Esophagus squamous epithelium (tissue), 5 donors: ENCODE measurements around the gene VWA3A. TPM values are rescaled to one million over a fixed set of nuclear protein-coding genes. Genes with fewer than 3 reads are reported as not detected.

Source experiments
- DNase-seq: peaks from one replicate; lab custom pipeline; 2025; lab: John Stamatoyannopoulos, UW
- H3K27ac ChIP-seq, 4 donors: fragments of 200-600 bp; sonication (generic); one replicate each; pipeline ENCODE4 v1.5.1; 2016 to 2019; ENCODE audit warnings: mild to moderate bottlenecking in 1 of 4
- H3K27me3 ChIP-seq, 4 donors: fragments of 200-600 bp; sonication (generic); 1 replicate in 3 of 4; 2 replicates in 1 of 4; pipeline versions ENCODE4 v1.5.1 to v1.6.0; 2017 to 2021; ENCODE audit warnings: antibody characterized with exemption in 1 of 4
- H3K36me3 ChIP-seq, 3 donors: fragments of 200-600 bp; sonication (generic); one replicate each; pipeline ENCODE4 v1.5.1; 2016 to 2019
- H3K4me1 ChIP-seq, 3 donors: fragments of 200-600 bp; sonication (generic); one replicate each; pipeline ENCODE4 v1.5.1; 2017 to 2019
- H3K4me3 ChIP-seq, 4 donors: fragments of 200-600 bp; sonication (generic); 1 replicate in 3 of 4; 2 replicates in 1 of 4; pipeline ENCODE4 v1.5.1; 2016 to 2019; ENCODE audit warnings: mild to moderate bottlenecking in 2 of 4, moderate library complexity in 1 of 4
- H3K9me3 ChIP-seq, 3 donors: fragments of 200-600 bp; sonication (generic); one replicate each; pipeline ENCODE4 v1.5.1; 2016 to 2019
- CTCF ChIP-seq, 6 experiments: fragments of 450-650 bp in 4 of 6; fragments of 200-600 bp in 2 of 6; sonication (generic) in 2 of 6; IDR thresholded peaks; one replicate each; pipeline ENCODE4 v1.5.1; 2016 to 2019; ENCODE audit warnings: antibody characterized with exemption in 6 of 6, mild to moderate bottlenecking in 4 of 6, moderate library complexity in 4 of 6
- POLR2A ChIP-seq, 4 donors: fragments of 450-650 bp; IDR thresholded peaks; one replicate each; pipeline ENCODE4 v1.6.1; 2017; ENCODE audit warnings: antibody characterized with exemption in 4 of 4, mild to moderate bottlenecking in 4 of 4, moderate library complexity in 3 of 4
- WGBS, 2 donors: methylation state at CpG; one replicate each; pipeline ENCODE4 v1.1.5; 2018; 5-methylcytosine and 5-hydroxymethylcytosine counted together
- intact Hi-C: fragments of 100-400 bp; cut with DNase I; formaldehyde crosslinking; loops from one replicate; pipeline ENCODE4 v1.15.0; 2022
- total RNA-seq, 4 donors: library from RNA; depleted of rRNA; stranded (reverse); fragments of >200 nt; gene quantifications; one replicate each; pipeline ENCODE4 v1.1.0, GENCODE V29; 2016
- donor health status: DM: yes; HTN: yes; CAD: no.

The VWA3A gene
- total RNA-seq, 4 donors from 2014 or later, result not detected

- H3K27ac ChIP-seq, result no peak overlapping the region
- DNase-seq, result no peak
- no peaks in the 10 kb centered on the region for H3K36me3 ChIP-seq
- intact Hi-C loops, result loop anchor here (5.0 to 10.0 kb wide), 2 partner anchors 192 to 239 kb away; no protein-coding TSS in a partner anchor
- no peak for TF ChIP-seq CTCF (IDR thresholded peaks at IDR 0.05)
- TF ChIP-seq POLR2A (IDR thresholded peaks at IDR 0.05), result no peak
- no peak overlapping the region for H3K4me3 ChIP-seq
- H3K4me1 ChIP-seq, result peaks cover 13 to 24% (median 15%) of the 10 kb centered on the region in 3 donors
- no peaks in the 10 kb centered on the region for H3K27me3 ChIP-seq
- H3K9me3 ChIP-seq, result no peaks in the 10 kb centered on the region
- 78 to 86% methylated on average over 3 of the region's 3 CpGs for whole genome bisulfite sequencing, 2 donors
Observed at GRCh38 chr16:22186517-22186916, 94.2 kb downstream of the VWA3A start.

- Histone ChIP-seq H3K9me3 (no peaks in the 10 kb centered on the region), H3K36me3 (no peaks in the 10 kb centered on the region), H3K27me3 (no peaks in the 10 kb centered on the region), H3K27ac (peak overlapping the region in 3 of 4 donors; percentile 96 to 99 (median 99)), H3K4me1 (peaks cover 19 to 41% (median 28%) of the 10 kb centered on the region in 3 donors), H3K4me3 (no peak overlapping the region)
- no peak for DNase-seq
- intact Hi-C loops, result loop anchor here (5.0 to 10.0 kb wide), 2 partner anchors 193 to 241 kb away; no protein-coding TSS in a partner anchor
- WGBS, 2 donors, result 49 to 69% methylated on average over 2 of the region's 2 CpGs
- TF ChIP-seq POLR2A (IDR thresholded peaks at IDR 0.05) (no peak), CTCF (IDR thresholded peaks at IDR 0.05) (no peak)
Observed at GRCh38 chr16:22188267-22188594, 95.9 kb downstream of the VWA3A start.

- DNase-seq, result no peak
- intact Hi-C loops, result loop anchor here (5.0 to 10.0 kb wide), 2 partner anchors 194 to 242 kb away; no protein-coding TSS in a partner anchor
- Histone ChIP-seq H3K4me3 (peak overlapping the region in 2 of 4 donors; percentile 73 to 76), H3K4me1 (peaks cover 19 to 46% (median 28%) of the 10 kb centered on the region in 3 donors), H3K9me3 (no peaks in the 10 kb centered on the region), H3K36me3 (no peaks in the 10 kb centered on the region), H3K27ac (peak overlapping the region; percentile 96 to 99 (median 98)), H3K27me3 (no peaks in the 10 kb centered on the region)
- TF ChIP-seq CTCF (IDR thresholded peaks at IDR 0.05) (peak; percentile 75 to 86 (median 80)), POLR2A (IDR thresholded peaks at IDR 0.05) (no peak)
- WGBS, 2 donors, result 18 to 23% methylated on average over 5 to 8 of the region's 8 CpGs
Observed at GRCh38 chr16:22188595-22189442, 96.5 kb downstream of the VWA3A start.

- peaks cover 19 to 48% (median 28%) of the 10 kb centered on the region in 3 donors for H3K4me1 ChIP-seq
- intact Hi-C loops, result loop anchor here (5.0 to 10.0 kb wide), 2 partner anchors 195 to 242 kb away; no protein-coding TSS in a partner anchor
- peak in 1 of 6 experiments; percentile 2 for TF ChIP-seq CTCF (IDR thresholded peaks at IDR 0.05)
- no peak for TF ChIP-seq POLR2A (IDR thresholded peaks at IDR 0.05)
- H3K36me3 ChIP-seq, result no peaks in the 10 kb centered on the region
- peak overlapping the region; percentile 96 to 99 (median 98) for H3K27ac ChIP-seq
- WGBS, 2 donors, result 2 to 4% methylated on average over 17 to 18 of the region's 18 CpGs
- peak; percentile 51 for DNase-seq
- no peaks in the 10 kb centered on the region for H3K27me3 ChIP-seq
- H3K4me3 ChIP-seq, result peak overlapping the region; percentile 62 to 76 (median 72)
- H3K9me3 ChIP-seq, result no peaks in the 10 kb centered on the region
Observed at GRCh38 chr16:22189473-22190080, 97.2 kb downstream of the VWA3A start.
